ENCODE results near the gene FMO3.

FMO3 gene

DNA sequence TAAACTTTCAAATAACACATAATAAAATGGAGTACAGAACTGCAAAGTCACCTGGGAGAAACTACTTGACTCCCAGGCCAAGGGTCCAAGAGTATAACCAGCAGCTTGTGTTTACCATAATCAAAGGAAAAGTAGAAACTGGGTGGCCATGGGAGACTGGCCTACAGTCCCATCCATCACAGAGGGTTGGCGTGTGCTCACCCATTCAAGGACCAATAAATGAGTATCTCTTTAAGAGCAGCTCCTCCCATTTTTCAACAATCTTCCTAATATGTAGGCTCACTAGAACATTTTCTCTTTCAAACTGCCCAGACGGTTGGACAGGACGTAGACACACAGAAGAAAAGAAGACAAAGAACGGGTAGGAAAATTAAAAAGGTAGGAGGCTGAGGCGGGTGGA, at the start of gene FMO3:
TSS of gene FMO3 (plus strand) at position 302 of the 400 bp plus-strand sequence. CDS start 1,754 bp downstream, outside the sequence.
- DNase-seq = no peak

DNA sequence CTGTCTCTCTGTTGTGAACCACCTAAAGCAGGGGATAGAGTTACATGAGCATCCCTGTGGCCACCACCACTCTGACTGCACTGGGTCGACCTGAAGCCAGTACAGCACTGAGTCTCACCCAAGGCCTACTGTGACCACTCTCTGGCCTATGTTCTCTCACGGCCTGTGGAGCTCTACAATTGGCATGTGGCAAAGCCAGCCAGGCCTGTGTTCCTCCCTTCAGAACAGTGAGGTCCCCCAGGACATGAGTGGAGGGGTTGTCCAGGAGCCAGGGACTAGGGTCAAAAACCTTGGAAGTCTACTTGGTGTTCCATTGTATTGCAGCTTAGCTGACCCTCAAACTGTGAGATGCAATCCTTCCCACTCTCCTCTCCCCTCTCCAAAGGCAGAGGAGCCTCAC, 42.7 kb upstream of the FMO3 start:
- no peak for DNase-seq

DNA sequence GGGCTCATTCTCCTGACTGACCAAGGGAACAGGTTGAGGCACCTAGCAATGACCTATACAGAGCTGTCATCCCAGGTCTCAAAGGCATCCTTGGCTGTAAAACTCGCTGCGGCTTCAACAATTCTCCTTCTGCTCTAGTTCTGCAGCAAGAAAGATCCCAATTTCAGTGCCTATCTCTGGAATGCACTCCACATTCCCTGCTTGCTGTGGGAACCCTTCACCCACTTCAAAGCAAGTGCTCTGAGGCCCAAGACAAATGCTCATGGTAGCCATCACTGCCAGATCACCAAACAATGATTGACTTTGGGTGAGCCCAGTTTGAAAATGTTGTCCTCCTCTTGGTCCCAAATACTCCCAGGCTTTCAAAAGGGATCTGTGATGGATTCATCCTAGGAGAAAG, 37.7 kb upstream of the FMO3 start:
- no peak for DNase-seq

DNA sequence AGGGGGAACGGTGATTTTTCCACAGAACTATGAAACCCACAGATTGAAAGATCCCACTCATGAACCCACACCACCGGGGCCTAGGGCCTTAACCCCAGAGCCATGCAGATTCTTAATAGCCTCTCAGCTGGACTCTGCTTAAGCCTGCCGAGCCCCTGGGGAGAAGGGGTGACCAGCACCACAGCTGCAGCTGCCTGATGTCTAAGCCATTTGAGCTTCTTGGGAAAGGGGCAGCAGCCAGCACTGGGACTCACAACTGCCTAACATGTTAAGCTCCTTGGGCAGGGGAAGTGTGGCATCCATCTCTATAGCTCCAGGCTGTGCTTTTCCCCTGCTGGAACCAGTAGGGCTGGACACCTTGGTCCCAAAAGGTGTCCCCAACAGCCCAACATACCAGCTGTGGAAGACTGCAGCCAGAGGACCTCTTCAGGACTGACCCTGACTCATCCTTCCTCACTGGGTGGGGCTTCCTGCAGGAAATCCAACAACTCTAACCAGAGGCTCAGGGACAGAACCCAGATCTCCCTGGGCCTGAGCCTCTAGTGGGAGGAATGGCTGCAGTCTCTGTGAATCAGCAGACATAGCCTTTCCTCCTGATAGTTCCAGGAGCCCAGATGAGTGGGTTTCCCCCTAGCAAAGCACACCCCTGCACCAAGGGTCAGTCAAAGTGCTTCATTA, 34.6 kb upstream of the FMO3 start:
- DNase-seq = no peak

DNA sequence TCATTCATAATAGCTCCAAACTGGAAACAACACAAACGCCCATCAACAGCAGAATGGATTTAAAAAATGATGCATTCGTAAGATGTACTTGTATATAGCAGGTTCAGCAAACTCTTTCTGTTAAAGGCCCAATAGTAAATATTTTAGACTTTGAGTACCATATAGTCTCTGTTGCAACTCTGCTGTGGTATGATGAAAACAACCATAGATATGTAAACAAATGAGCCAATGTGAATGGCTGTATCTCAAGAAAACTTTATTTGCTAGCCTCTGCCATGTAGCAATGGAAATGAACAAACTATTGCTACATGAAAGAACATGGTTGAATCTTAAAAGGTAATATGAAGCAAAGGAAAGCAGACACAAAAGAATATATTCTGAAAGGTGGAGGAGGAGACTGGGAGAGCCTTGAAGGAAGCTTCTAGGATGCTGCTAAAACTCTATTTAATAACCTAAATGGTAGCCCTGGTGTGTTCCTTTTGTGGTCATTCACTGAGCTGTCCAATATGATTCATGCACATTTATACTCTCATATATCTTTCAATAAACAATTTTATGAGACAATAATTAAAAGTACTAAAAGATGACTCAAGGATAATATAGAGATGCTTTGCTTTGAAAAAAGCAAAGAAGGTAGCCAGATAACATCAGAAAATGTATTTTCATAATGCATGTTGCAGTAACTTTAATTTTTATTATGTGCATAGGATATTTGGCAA, 29.1 kb upstream of the FMO3 start:
- no peak for DNase-seq

DNA sequence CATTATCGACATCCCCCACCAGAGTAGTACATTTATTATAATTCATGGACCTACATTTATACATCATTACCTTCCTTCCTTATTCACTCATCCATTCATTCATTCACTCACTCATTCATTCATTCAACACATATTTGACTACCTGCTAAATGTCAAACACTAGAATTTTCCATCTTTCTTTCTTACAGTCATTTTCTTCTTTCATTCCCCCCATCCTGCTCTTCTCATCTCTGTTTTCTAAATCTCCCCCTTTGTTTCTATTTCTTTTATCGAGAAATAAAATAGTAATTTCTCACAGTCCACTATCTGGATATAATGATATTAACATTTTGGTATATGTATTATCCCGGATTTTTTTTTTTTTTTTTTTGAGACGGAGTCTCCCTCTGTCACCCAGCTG, 27.8 kb upstream of the FMO3 start:
- no peak for DNase-seq

DNA sequence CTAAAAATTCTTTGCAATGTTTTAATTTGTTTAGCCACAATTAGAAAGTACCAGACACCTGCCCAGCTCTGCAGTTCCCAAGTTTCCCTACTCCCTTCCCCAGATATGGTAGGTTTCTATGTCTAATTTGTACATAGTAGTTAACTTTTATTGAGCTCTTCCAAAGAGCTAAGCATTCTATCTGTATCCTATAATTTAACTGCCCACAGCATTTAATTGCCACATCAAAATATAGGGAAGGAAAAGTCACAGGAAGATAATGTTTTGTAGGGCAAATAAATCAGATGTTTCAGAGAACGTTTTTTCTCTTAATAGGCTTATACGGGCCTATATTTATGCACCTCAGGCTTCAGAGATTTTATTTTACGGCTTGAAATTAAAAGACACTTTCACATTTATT, 15.7 kb upstream of the FMO3 start:
- no peak for DNase-seq

DNA sequence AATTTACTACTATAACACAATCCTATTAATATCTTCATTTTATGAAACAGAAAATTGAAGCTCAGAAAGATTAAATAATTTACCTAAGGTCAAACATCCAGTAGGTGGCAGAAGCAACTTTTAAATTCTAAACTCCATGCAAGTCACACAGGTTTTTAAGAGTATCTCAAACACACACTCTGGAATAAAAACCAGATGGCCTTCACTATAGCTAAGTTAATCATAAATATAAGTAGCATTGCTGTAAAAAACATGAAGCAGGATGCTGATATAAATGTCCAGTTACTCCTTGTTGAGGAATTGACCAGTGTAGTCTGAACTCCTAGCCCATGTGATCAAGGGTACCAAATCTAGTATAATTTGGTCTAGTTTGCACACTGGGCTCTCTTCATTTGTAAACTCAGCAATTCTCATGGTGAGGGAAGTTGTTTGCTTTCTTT, 9.4 kb upstream of the FMO3 start:
- DNase-seq = peak; percentile 55

DNA sequence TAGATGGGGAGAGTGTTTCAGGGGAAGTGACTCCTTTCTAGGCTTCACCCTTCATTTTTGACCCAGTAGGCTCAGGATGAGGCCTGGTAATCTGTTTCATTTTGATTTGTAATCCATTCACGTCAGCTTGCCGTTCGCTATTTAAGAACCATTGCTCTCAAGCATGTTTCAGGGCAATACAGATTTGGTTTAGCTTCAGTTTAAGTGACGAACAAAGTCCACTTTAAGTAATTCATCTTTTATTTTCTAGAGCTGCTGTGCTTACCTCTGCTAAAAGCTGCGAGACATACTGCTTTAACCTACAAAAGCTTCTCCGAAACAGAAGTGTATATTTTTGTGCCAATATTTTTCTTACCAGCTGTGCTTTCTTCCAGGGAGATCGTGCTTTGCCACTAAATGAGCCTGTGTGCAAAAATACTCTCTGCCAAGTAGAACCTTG, 8.9 kb upstream of the FMO3 start:
- peak; percentile 31 for DNase-seq

DNA sequence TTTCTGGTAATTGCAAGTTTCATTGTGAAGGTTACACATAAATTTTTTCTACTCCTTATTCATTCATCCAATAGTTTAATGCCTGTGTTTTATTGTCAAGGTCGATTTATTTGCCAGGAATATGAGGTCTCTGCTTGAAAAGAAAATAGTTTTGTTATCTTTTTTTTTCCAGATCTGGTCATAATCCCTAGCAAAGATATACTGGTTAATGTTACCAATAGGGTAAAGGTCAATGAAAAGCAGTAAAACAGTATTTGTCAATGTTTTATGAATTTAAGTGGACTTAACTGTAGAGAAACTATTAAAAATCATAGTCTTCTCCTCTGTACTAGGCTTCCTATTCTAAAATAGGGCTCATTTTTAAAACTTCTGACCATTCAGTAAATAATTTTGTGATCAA, 8.1 kb upstream of the FMO3 start:
- DNase-seq = no peak

DNA sequence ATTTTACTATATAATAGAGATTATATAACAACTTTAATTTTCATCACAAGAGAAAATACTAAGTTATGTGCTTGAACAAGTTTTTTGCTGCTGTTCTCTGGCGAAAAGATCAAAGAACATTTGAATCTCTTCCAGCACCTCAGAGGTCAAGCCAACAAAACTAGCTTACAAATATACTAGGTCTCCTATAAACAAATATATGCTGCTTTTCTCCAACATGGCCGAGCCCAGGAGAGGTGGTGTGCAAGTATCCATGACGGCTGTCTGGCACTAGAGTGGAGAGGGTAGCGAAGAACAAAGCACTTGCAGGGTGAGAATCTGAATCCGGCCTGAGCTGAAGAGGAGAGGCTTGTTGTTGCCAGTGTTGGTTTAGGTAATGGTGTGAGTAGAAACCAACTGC, 7.5 kb upstream of the FMO3 start:
- DNase-seq = no peak

DNA sequence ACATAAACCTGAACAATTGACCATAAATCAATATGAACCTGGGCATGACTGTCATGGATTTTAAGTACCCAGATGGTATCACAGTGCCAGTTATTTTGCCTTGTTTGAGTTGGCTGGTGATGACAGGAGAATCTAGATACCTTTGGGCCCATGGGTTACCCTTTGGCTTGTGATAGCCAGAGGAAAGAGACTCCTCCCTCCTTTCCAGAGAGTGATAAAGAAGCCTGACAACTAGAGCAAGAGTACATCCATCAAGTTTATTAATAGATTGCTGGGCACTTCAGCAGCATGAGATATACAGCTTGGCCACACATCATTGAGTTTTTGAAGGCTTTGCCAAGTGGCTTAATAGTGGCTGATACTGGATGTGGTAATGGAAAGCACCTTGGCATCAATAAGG, 6.6 kb upstream of the FMO3 start:
- no peak for DNase-seq

DNA sequence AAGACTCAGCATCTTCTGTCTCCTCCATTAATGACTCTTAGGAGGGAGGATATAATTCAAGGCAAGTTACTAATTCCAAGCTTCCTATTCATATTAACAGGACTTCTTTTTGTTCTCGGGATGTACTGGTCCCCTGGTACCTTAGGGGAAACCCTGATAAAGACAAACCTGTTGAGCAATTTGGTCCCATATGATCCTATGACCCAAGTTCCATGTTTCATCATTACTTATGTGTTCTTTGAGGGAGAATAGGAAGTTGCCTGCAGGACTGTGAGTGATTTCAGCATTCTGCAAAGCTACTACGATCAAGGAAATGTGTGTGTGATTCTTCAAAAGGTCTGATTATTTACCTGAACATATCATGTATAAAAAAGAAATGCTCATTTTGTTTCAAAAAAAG, 5.8 kb upstream of the FMO3 start:
- no peak for DNase-seq

DNA sequence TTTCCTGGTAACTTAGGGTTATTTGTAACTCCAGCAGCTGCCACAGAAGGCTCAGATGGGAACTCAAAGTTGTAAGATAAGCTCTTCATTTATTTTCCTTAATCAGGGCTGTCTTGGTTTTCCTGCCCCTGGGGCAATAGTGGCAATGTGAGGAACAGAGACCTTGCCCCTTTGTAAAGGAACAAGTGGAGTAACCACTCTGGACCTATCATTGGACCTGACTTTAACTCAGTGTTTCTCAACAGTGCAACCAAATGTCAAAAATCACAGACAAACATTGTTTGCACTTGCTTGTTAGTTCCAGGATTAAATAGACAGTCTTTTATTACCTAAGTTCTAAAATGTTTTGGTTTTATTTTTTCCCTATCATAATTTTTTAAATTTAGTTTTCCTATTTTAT, 2.8 kb upstream of the FMO3 start:
- DNase-seq = no peak

DNA sequence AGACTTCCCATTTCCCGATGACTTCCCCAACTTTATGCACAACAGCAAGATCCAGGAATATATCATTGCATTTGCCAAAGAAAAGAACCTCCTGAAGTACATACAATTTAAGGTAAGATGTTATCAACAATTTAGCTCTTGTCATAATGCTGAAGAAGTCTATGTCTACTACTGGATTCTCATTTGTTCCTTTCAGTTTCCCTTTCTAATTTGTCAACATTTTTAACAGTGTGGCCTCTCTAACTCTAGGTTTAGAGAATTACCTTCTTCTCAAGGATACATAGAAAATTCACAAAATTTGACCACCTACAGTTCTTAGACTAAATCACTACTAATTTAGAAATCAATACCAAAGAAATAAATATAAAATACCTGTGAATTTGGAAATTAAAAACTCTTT, 13.2 kb downstream of the FMO3 start:
- DNase-seq = no peak

DNA sequence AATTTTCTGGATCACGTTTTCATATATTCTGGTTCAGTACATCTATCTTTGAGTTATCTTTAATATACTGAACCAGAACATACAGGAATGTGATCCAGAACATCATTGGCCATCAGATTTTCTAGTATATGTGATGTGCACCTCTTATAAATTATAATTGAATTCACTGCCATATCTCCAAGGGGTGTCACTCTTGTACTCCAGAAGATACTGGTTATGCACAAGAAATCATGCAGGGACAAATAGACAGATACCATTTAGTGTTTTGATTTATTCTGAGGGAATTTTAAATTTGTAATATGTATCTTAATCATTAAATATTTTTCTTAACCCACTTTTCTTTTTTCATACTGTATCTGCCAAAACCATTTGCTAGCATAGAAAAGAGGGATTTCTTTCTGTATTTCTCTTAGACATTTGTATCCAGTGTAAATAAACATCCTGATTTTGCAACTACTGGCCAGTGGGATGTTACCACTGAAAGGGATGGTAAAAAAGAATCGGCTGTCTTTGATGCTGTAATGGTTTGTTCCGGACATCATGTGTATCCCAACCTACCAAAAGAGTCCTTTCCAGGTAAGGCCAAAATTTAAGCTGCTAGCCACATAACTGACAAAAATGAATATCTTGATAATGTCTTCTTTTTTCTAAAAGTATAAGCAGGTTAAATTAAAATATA, 16.7 kb downstream of the FMO3 start:
- DNase-seq = no peak

DNA sequence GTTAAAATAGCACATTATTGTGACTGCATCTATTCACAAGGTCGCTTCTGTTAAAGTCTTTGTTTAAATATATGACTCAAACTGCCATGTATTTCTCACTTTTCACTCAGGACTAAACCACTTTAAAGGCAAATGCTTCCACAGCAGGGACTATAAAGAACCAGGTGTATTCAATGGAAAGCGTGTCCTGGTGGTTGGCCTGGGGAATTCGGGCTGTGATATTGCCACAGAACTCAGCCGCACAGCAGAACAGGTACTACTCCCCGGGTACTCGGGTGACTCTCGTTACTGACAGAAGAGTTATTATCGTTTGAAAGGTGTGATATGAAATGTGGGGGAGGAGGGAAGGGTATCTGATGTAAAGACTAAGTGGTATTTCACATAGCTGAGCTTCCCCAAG, 17.3 kb downstream of the FMO3 start:
- no peak for DNase-seq

DNA sequence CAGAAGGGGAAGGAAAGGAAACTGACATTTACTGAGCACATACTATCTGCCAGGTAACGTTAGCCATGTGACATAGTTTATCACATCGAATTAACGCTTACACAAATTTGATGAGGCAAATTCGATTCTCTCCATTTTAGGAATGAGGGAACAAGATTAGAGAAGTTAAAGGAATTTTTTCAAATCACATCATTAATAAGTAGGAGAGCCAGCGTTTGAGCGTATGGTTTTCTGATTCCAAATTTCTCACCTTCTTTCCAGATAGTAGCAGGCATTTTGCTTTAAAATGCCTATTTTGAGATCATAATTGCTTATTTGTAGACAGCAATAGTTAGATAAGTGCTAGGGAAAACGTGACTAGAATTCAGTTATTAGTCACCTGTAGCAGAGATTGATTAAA, 19.3 kb downstream of the FMO3 start:
- no peak for DNase-seq

DNA sequence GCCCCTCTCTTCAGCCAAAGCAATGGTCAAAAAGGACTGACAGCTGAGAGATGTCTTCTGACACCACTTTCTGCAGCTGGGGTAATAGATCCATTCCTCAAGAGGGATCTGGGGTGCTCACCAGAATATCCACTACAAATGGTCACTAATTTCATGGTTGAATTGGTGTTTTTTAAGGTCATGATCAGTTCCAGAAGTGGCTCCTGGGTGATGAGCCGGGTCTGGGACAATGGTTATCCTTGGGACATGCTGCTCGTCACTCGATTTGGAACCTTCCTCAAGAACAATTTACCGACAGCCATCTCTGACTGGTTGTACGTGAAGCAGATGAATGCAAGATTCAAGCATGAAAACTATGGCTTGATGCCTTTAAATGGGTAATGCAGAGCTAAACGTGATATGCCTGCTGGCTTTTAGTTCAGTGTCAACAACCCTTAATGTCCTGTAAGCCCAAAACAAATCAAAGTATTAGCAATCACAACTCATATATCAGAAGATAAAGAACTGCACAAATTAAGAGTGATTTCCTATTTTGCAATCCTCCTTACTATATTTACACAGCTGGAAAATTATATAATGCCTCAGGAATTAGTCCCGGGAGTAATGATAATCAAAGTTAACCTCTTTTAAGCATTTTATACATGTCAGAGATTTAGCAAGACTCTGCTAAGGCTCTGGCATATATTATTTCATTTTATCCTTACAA, 20.1 kb downstream of the FMO3 start:
- DNase-seq = no peak

DNA sequence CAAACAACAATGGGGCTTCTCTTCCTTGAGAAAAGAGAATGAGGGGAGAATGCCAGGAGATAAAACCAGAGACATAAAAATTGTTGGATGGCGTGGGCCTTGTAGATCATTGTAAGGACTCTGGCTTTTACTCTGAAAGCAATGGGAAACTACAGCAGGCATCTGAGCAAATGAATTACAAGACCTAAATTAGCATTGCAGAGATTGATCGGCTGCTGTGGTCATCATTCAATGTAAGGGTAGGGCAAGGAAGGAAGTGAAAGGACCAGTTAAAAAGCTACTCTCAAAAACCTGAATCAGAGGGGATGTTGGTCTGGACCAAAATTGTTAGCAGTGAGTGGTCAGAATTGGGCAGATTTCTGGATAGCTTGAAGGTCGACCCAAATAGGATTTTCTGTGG, 21.4 kb downstream of the FMO3 start:
- no peak for DNase-seq

DNA sequence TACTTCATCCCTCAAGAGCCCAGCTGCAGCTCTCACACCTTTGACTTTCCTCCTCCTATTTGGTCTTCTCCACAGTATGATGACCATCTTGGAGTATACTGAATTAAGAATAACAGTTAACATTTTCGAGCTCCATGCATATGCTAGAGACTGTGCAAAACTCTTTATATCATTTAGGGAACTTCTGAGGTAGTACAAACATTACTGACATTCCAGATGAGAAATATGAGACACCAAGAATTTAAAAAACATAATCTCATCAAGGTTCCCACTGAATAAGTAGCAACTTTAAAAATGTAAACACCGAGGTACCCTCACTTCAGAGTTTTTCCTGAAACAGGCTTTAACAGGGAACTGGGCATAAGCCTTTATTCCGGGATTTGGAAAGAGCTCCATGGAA, 22.7 kb downstream of the FMO3 start:
- DNase-seq = no peak

DNA sequence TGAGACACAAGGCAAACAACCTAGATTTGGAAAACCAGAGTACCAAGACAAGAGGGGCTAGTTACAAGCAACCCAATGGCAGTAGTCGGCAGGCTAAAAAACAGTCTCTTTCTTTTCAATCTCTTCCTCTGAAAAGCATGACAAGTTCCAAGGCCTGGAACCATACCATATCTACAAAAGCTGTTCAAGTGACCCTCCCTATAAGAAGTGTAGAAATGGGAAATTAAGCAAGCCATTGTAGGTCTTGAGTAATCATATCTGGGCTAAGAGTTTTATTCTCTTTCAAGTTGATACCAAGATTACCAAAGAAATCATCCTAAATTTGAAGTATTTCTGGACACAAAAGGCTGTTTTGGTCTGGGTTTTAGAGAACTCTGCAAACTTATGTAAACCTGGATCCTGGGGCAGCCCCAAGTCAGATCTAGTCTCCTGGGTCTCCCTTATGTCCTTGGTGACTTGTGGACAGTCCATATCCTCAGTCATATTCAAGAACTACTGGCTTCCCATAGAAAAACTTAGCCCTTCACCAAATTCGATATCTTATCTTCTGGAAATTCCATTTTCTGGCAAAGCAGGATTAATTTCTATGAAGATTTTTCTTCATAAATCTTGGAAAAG, 24.7 kb downstream of the FMO3 start:
- no peak for DNase-seq

DNA sequence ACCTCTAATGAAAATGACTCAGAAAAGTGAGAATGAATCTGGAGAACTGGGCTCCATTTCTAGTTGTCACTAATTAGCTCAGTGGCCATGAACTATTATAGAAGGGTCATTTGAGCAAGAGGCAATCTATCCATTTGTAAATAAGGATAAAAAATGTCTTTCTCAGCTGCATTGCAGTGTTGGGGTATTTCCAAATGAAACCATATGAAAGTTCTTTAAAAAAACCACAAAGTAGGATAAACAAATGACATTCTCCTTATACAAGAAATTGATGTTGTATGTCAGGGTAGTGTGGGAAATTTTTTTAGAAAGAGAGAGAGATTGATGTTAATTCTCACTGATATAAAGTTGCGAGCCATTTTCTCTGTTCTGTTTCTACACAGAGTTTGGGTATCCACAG, 26.0 kb downstream of the FMO3 start:
- no peak for DNase-seq
